Activated CD8-positive, alpha-beta T cell treated with anti-CD3 and anti-CD28 coated beads for 36 hours (primary cell): ENCODE measurements around the gene OR4Q3. TPM values are rescaled to one million over a fixed set of nuclear protein-coding genes. Genes with fewer than 3 reads are reported as not detected.

Source experiments
- total RNA-seq, 2 experiments: library from RNA; stranded (reverse); gene quantifications; one replicate each; pipeline ENCODE4 v1.2.3, GENCODE V29; 2021

The OR4Q3 gene
- total RNA-seq, 2 experiments from 2014 or later: not detected

Other genes with a start within 250 kb of the OR4Q3 start
- not detected for gene OR11H2, start 29.7 kb upstream of the OR4Q3 start, total RNA-seq
- gene OR4M1, start 29.9 kb downstream of the OR4Q3 start, total RNA-seq: not detected
- gene OR4N2, start 60.2 kb downstream of the OR4Q3 start, total RNA-seq: not detected
- gene OR4K2, start 131.6 kb downstream of the OR4Q3 start, total RNA-seq: not detected
- gene OR4K5, start 177.0 kb downstream of the OR4Q3 start, total RNA-seq: not detected
- gene OR4K1, start 187.3 kb downstream of the OR4Q3 start, total RNA-seq: not detected
- not detected for gene OR4K15, start 232.0 kb downstream of the OR4Q3 start, total RNA-seq